ENCODE results near the gene MAST4. TPM values are rescaled to one million over a fixed set of nuclear protein-coding genes. Genes with fewer than 3 reads are reported as not detected.

MAST4 gene
- total RNA-seq, 1 donor from 2014 or later: 52.6 TPM

- no peaks in the 10 kb centered on the region for H3K4me1 ChIP-seq
- intact Hi-C loops (cut with DNase I): loop anchor here (10.0 kb wide), 1 partner anchor 149 kb away; no protein-coding TSS in a partner anchor
- DNase-seq (no peak), ATAC-seq (no peak)
- H3K27ac ChIP-seq: no peak overlapping the region
- H3K4me3 ChIP-seq: no peak overlapping the region
- no peaks in the 10 kb centered on the region for H3K9me3 ChIP-seq
- peaks cover 65% of the 10 kb centered on the region for H3K36me3 ChIP-seq
- H3K27me3 ChIP-seq: no peaks in the 10 kb centered on the region
- no peak for TF ChIP-seq CTCF (IDR thresholded peaks at IDR 0.05)
Observed at GRCh38 chr5:67144183-67144639, 548.0 kb downstream of the MAST4 start.

GRCh38 chr5:67146574-67146973 lies 550.4 kb downstream of the MAST4 start:
- no peaks in the 10 kb centered on the region for H3K9me3 ChIP-seq
- H3K4me1 ChIP-seq: no peaks in the 10 kb centered on the region
- H3K4me3 ChIP-seq: no peak overlapping the region
- H3K27me3 ChIP-seq: no peaks in the 10 kb centered on the region
- no peak overlapping the region for H3K27ac ChIP-seq
- H3K36me3 ChIP-seq: peaks cover 85% of the 10 kb centered on the region
- peak; percentile 49 for ATAC-seq
- no peak for TF ChIP-seq CTCF (IDR thresholded peaks at IDR 0.05)
- intact Hi-C loops (cut with DNase I): loop anchor here (10.0 kb wide), 1 partner anchor 152 kb away; no protein-coding TSS in a partner anchor
- DNase-seq: no peak

- no peaks in the 10 kb centered on the region for H3K9me3 ChIP-seq
- no peak overlapping the region for H3K4me3 ChIP-seq
- no peak for TF ChIP-seq CTCF (IDR thresholded peaks at IDR 0.05)
- no peaks in the 10 kb centered on the region for H3K4me1 ChIP-seq
- intact Hi-C loops (cut with DNase I): loop anchor here (10.0 kb wide), 1 partner anchor 152 kb away; no protein-coding TSS in a partner anchor
- no peak overlapping the region for H3K27ac ChIP-seq
- H3K27me3 ChIP-seq: no peaks in the 10 kb centered on the region
- peaks cover 86% of the 10 kb centered on the region for H3K36me3 ChIP-seq
- no peak for ATAC-seq
- DNase-seq: no peak
Observed at GRCh38 chr5:67146981-67147380, 550.8 kb downstream of the MAST4 start.

- H3K27ac ChIP-seq: no peak overlapping the region
- DNase-seq: no peak
- H3K9me3 ChIP-seq: no peaks in the 10 kb centered on the region
- H3K4me1 ChIP-seq: no peaks in the 10 kb centered on the region
- H3K4me3 ChIP-seq: no peak overlapping the region
- ATAC-seq: no peak
- peaks cover 86% of the 10 kb centered on the region for H3K36me3 ChIP-seq
- H3K27me3 ChIP-seq: no peaks in the 10 kb centered on the region
- intact Hi-C loops (cut with DNase I): loop anchor here (10.0 kb wide), 1 partner anchor 153 kb away; no protein-coding TSS in a partner anchor
- no peak for TF ChIP-seq CTCF (IDR thresholded peaks at IDR 0.05)
Observed at GRCh38 chr5:67147760-67148159, 551.6 kb downstream of the MAST4 start.

GRCh38 chr5:67149057-67149950 lies 553.1 kb downstream of the MAST4 start:
- DNase-seq: no peak
- TF ChIP-seq CTCF (IDR thresholded peaks at IDR 0.05): no peak
- H3K36me3 ChIP-seq: peaks cover 86% of the 10 kb centered on the region
- no peaks in the 10 kb centered on the region for H3K4me1 ChIP-seq
- H3K27ac ChIP-seq: no peak overlapping the region
- no peak overlapping the region for H3K4me3 ChIP-seq
- no peak for ATAC-seq
- H3K27me3 ChIP-seq: no peaks in the 10 kb centered on the region
- intact Hi-C loops (cut with DNase I): loop anchor here (10.0 kb wide), 1 partner anchor 155 kb away; no protein-coding TSS in a partner anchor
- no peaks in the 10 kb centered on the region for H3K9me3 ChIP-seq
